ENCODE data around the gene SIAH2.

SIAH2 gene

DNA sequence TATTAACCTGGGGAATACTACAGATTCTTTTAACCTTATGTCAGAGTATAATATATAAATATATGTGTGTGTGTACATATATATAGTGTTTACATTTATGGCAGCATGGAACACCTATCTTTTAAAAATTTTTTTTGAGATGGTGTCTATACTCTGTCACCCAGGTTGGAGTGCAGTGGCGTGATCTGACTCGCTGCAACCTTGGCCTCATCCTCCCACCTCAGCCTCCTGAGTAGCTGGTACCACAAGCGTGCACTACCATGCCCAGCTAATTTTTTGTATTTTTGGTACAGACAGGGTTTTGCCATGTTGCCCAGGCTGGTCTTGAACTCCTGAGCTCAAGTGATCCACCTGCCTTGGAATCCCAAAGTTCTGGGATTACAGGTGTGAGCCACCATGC, 40.7 kb downstream of the SIAH2 start:
- TF ChIP-seq, protein P1, sequence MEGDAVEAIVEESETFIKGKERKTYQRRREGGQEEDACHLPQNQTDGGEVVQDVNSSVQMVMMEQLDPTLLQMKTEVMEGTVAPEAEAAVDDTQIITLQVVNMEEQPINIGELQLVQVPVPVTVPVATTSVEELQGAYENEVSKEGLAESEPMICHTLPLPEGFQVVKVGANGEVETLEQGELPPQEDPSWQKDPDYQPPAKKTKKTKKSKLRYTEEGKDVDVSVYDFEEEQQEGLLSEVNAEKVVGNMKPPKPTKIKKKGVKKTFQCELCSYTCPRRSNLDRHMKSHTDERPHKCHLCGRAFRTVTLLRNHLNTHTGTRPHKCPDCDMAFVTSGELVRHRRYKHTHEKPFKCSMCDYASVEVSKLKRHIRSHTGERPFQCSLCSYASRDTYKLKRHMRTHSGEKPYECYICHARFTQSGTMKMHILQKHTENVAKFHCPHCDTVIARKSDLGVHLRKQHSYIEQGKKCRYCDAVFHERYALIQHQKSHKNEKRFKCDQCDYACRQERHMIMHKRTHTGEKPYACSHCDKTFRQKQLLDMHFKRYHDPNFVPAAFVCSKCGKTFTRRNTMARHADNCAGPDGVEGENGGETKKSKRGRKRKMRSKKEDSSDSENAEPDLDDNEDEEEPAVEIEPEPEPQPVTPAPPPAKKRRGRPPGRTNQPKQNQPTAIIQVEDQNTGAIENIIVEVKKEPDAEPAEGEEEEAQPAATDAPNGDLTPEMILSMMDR (IDR thresholded peaks at IDR 0.05; ENCODE audit: low read depth, low read length) = no peak
- DNase-seq (ENCODE audit: extremely low read depth, low read depth) = no peak

DNA sequence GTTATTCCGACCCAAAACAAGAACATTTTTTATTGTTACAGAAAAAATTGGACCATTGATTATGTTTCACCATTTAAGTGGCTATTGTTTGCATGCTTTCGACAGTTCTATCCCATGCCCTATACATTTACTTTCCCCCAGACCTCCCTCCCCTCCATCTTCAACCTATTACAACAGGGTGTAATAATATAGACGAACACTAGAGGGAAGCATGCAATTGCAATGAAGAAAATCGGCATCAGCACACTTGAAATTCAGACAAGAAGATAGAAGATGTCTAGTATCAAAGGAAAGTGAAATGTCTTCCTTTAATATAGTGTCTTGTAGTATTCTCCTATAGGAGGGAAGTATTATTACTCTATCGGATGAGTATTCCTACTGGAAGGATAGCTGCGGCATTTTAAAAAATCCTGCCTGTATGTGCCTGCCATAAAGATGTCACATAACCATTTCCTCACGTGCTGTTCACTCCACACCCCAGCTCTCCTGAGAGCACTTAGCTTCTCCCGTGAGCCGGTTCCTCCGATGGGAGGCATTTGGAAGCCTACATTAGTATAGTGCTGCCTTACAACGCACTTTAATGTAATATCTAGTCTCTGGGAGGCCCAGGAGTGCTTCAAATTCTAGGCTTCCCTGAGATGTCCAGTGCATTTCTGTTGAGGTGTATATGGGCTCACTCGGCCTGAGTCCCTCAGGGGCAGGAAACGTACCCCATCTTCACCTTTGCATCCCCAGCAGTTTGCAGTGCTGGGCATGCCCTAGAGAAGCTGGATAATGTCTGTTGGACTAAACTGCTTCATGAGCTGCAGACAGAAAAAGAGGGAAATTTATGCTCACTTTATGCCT, 41.5 kb downstream of the SIAH2 start:
- TF ChIP-seq, protein P1 (IDR thresholded peaks at IDR 0.05; ENCODE audit: low read depth, low read length) = peak; percentile 74

DNA sequence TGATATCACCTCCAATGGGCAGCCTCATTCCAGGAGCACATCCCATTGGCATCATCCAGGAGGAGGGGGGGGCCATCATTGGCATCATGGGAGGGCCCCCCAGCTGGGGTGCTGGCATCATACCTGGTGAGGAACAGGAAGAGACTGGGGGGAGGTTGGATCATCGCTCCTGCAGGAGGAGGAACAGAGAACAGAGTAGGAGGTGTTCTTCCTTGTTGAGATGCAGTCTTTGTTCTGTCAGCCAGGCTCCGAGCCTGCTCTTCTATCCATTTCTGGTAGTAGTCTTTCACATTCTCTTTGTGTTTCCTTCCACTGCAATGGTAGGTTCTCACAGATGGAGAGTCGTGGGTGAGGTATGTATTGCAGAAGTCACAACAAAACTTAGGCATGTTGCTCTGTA, 42.5 kb downstream of the SIAH2 start:
- TF ChIP-seq, protein P1 (IDR thresholded peaks at IDR 0.05; ENCODE audit: low read depth, low read length) = no peak
- DNase-seq (ENCODE audit: extremely low read depth, low read depth) = no peak

More for the DNA sequence above, 41.5 kb downstream of the SIAH2 start:
- DNase-seq (ENCODE audit: extremely low read depth, low read depth) = no peak

DNA sequence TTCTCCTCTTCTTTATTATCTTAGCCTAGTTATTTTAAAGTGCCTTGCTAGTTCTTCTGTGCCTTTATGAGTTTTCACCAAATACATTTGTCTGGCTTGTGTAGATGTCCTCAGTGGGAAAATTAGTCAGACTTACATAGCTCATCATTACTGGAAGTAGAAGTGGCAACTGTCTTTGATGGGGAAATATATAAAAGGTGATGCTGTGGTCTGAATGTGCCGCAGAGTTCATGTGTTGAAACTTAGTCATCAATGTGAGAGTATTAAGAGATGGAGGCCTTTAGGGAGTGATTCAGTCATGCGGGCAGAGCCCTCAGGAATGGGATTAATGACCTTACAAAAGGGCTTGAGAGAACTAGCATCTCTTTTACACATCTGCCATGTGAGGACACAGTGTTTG, 52.9 kb downstream of the SIAH2 start:
- no peak for DNase-seq (ENCODE audit: extremely low read depth, low read depth)
- TF ChIP-seq, protein P1 (IDR thresholded peaks at IDR 0.05; ENCODE audit: low read depth, low read length) = no peak

DNA sequence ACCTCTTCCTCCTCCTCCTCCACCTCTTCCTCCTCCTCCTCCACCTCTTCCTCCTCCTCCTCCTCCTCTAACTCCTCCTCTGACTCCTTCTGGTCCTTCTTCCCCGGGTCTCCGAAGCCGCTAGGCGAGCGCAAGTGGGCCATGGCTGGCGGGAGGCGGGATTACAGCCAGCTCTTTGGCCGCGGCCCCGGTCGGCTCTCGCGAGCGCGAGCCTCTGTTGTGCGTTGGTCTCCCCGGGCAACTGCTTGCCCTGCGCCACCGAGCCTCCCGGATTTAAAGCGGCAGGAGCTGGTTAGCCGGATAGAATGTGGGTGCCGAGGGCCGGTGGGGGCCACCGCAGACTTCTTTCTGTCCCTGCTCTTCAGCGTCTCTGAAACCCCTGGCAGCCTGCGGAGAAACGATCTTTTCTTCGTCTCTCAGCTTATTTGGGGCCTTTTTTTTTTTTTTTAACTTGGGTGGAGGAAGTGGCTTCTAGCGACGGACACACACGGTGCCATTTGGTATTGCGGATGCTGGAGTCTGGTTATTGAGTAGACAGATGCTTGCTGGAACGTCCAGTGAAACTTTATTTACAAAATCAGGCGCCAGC, 59.1 kb downstream of the SIAH2 start, which contains the start of gene ERICH6:
ERICH6 (minus strand) TSS at position 165 of the 589 bp plus-strand sequence; CDS start at position 143, 22 bp downstream.
- TF ChIP-seq, protein P1 (IDR thresholded peaks at IDR 0.05; ENCODE audit: low read depth, low read length) = no peak; the same call in 1 of the 2 replicates
- peak; percentile 73 for DNase-seq (ENCODE audit: extremely low read depth, low read depth)

DNA sequence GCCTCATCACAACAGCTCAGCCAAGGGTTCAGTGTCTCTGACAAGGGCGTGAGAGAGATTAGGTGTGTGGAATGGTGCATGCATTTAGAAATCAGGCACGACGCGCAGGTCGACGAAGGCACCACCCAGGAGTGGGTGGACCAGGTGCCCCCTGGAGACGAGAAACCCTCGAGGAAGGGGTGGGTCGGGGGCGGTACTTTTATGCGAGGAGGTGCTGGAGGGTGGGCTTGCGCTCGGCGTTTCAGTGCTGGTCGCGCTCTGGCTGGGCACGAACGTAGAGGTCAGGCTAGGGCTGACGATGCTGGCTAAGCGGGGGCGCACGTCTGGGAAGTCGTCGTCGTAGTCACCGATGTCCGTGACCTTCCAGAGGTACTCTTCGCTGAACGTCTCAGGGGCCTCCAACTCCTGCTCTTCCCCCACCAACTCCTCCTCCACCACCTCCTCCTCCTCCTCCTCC, 59.6 kb downstream of the SIAH2 start:
- no peak for DNase-seq (ENCODE audit: extremely low read depth, low read depth)
- TF ChIP-seq, protein P1 (IDR thresholded peaks at IDR 0.05; ENCODE audit: low read depth, low read length) = no peak

DNA sequence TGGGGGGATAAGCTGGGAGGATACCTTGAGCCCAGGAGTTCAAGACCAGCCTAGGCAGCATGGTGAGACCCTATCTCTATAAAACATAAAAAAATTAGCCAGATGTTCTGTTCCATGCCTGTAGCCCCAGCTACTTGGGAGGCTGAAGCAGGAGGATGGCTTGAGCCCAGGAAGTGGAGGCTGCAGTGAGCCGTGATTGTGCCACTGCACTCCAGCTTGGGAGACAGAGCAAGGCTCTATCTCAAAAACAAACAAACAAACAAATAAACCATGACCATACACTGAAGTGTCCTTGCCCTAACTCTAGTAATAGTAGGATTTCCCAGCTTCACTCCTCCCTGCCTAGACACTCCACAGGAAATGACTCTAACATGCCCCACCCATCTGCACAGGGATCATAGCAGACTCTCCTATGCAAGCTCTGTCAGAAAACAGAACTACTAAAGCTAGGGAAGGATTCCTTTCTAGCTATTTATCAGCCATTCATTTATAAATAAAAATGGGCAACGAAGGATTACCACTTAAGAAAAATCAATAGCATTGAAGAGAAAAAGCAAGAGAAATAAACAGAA, 63.8 kb downstream of the SIAH2 start:
- no peak for DNase-seq (ENCODE audit: extremely low read depth, low read depth)

More for the DNA sequence above, 63.8 kb downstream of the SIAH2 start:
- TF ChIP-seq, protein P1 (IDR thresholded peaks at IDR 0.05; ENCODE audit: low read depth, low read length) = no peak
